Measurements from ENCODE around the gene NCR3LG1.
"Not testable (repeated sequence)": the region's sequence is repeated elsewhere in the genome, so short reads cannot be mapped to it uniquely, and the experiment has no call there.

The NCR3LG1 gene

DNA sequence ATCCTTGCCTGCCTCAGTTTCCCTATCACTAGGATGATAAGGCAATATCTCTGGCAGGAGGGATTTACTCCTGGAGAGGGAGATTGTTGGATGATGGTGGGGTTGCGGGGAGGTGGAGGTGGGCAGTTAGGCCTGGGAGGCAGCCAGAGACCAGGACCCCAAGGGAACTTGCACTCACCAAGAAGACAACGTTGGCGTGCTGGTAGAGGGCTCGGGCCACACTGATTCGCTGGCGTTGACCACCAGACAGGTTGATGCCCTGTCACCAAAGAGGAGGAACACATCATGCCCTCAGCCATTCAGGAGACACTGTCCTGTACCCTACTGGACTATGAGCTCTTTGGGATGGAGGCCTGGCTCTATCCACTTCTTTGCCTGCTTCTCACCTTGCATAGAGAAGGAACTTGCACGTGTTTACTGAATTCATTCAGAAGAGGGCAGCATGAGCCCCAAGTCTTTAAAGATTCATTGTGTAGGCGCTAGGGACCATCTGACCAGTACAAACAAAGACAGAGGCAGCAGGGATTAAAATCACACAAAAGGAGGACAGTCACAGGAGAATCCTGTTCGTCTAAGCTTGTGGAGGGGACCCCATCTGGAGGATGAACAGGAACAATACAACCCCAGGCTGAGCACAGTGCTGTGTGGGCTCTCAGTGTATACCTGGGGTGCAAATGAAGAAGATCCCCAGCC lies 61.0 kb downstream of the NCR3LG1 start:
- DNase-seq (ENCODE audit: low spot score): no peak

DNA sequence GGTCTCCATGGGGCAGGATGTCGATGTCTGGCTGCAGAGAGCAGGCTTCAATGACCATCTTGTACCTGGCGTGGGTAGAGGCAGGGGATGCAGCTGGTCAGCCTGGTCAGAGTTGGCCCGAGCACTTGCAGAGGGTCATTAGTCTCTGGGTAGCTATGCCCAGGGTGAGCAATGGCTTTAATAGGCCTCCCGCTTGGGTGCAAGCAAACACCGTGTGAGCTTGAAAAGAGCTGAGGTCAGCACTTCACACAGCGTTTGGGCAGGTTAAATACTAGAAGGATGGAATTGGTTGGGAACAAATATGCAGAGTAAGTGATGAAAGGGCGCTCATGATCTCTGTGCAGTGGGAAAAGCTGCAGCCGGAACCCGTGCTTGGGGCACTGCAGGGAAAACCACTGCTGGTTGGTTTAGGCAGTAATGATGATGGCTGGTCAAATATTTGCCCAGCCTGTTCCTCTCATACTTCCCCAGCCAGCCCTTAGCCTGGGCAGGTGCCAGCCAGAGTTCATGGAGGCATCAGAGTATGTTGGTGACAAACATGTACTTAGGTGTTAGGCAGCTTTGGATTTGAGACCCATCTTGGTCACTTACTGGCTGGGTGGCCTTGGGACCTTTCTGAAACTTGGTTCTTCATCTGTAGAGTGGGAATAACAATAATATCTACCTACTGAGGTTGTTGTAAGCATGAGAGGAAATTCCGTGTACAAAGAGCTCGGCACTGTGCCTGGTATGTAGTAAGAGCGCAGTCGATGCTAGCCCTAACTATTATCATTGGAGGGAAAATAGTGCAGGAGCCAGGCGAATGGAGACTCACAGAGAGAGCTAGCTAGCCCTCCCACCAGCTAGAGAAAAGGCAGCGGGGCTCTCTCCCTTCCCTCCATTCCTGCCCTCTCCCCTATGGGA lies 62.1 kb downstream of the NCR3LG1 start:
- no peak for DNase-seq (ENCODE audit: low spot score)

DNA sequence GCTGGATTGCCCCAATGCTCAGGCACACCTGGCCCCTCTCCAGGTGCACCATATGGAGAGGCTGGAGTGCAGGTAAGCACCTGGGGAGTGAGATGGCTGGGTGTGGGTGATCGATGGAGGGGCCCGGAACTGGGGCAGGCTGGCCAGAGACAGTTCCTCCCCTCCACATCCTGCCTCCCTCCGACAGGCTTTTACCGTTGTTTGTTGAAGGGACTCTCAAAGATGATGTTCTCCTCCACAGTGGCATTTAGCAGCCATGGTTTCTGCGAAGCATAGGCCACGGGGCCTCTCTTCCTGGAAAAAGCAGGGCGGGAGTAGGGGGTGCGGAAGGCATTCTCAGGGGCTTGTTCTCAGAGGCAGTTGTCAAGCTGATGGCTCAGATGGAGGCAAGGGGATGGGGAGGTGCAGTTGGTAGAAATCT lies 62.7 kb downstream of the NCR3LG1 start:
- DNase-seq (ENCODE audit: low spot score): no peak

DNA sequence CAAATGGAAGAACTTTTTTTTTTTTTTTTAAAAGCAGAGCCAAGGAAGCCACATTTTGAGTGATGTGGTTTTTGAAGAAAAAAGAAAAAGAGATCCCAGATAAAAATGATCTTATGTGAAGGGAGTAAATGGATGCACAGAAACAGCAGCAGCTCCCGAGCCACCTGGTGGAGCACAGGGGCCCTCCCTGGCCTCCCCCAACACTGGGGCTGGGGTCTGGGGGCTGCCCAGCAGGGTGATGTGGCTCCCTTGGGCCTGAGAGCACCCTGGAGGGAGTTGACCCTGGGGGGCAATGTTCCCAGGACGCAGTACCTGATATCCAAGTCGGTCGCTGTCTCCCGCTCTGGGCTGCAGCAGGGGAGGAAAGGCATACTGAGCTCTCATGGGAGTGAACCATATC lies 63.4 kb downstream of the NCR3LG1 start:
- DNase-seq (ENCODE audit: low spot score): no peak

DNA sequence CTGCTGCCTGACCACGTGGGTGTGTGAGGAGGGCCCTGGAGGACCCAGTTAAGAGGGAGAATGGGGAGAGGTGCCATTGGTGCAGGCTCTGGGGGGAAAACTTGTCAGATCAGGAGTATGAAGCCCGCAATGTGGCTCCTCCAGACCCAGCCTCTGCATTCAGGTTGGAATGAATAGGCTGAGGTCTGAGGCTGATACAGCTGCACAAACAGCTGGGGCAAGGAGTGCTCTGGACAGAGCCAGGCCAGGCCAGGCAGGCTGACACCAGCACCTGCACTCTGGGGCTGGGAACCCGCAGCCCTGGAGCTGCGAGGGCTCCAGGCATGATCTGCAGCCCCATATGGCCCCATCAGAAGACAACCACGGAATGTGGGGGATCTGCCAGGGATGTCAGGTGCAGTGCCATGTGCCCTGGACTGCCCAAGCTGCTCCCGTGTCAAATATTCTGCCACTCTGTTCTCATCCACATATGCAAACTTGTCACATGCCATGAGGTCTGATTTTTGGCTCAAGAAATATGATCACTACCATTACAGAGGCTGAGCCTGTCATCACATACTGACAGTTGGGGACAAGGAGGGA lies 64.0 kb downstream of the NCR3LG1 start:
- no peak for DNase-seq (ENCODE audit: low spot score)

DNA sequence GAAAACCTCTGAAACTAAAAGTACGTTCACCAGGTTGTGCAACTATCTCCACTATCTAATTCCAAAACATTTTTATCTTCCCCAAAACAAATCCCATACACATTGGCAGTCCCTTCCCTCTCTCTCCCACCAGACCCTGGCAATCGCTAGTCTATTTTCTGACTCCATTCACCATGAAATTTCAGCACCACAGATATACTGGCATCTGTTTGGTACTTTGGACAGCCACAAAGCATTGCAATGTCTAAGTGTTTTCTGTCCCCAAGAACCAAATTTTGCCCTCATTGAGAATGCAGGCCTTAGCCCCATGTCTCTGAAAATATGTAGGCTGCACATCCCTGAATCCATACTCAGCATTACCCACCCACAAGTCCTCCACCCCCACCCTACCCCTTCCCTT lies 64.9 kb downstream of the NCR3LG1 start:
- DNase-seq (ENCODE audit: low spot score): no peak

DNA sequence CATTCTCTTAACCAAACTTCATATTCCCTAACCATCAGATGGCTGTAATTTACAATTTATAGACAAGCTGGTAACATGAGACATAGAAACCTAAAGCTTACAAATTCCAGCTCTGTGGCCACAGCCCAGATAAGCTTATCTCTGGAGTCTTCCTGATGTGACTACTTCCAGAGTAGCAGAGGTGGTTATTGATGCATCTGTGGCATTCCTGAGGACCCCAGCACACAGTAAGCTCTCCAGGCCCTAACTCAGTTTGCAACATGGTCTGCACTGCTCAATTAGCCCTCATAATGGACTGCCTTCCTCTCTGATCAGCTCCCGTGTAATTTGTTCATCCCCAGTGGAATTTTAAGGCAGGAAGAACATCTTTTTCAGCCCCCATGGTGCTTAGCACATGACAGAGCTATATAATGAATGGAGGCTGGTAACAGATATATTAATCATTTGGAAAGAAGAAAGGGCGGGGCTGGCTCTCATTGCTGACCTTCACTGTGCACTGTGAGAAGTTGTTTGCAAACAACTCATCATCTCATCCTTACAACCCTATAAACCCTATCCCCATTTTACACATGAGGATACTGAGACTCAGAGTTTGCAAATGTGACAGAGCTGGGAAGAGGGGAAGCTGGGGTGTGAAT lies 67.0 kb downstream of the NCR3LG1 start:
- no peak for DNase-seq (ENCODE audit: low spot score)

DNA sequence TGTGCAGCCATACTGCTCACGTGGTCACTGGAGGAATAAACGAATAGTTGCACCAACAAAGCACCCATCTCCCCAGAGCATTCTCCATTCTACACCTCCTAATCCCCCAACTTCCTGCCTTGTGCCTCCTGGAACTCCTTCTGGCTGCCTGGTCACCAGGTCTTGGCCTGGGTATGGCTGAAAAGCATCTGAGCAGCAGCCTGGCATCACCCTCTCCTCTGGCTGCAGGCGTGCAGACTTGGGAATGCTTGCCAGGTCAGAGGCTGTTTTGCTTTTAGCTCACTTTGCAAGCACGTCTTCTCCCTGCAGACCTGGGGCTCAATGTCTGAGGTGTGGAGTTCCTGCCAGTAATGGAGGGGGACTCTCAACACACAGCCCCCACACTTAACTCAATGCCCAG lies 70.2 kb downstream of the NCR3LG1 start:
- DNase-seq (ENCODE audit: low spot score): no peak

DNA sequence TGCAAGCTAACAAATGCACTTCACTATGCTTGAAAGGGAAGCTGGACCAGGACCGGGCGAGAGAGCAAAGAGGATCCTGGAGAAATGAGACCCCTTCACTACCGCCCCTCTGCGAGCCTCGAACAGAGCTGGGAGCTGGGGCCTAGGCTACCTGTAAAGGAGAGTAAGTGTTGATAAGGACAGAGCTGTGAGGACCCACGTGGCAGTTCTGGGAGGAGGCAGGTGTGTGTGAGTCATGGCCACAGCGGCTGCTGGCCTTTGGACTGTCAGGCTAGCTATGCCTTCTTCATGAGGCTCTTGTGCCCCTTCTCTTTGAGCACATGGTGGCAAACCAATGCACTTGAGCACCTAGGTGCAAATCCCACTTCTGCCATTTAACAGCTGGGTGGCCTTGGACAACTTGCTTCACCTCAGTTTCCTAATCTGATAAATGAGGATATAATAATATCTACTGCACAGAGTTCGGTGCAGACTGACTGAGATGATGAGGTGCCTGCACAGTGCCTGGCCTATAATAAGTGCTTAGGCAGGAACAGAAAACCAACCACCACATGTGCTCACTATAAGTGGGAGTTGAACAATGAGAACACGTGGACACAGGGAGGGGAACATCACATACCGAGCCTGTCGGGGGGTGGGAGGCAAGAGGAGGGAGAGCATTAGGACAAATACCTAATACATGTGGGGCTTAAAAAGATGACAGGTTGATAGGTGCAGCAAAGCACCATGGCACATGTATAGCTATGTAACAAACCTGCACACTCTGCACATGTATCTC lies 72.1 kb downstream of the NCR3LG1 start:
- peak; percentile 58 for DNase-seq (ENCODE audit: low spot score)

DNA sequence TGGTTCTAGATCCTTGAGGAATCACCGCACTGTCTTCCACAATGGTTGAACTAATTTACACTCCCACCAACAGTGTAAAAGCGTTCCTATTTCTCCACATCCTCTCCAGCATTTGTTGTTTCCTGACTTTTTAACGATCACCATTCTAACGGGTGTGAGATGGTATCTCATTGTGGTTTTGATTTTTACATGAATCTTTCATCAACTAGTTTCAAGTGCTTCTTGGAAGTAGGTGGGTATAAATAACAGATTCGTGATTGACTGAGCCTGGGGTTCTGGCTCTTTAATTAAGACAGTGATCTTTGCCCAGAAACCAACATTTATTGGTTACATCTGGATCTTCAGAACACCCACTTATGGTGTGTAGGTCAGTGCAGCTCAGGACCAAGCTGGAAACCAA lies 74.6 kb downstream of the NCR3LG1 start:
- not testable (repeated sequence) for DNase-seq (ENCODE audit: low spot score)
